Astrocyte (in vitro differentiated cells and primary cell): ENCODE data around the gene CLCF1.

Experiments
- EZH2 ChIP-seq: IDR thresholded peaks from 2 replicates; pipeline ENCODE4 v1.6.1; 2012; ENCODE audit warnings: mild to moderate bottlenecking, low read length, inconsistent platforms; ENCODE audit not compliant: insufficient read depth
- TF ChIP-seq, protein P1 (sequence below): IDR thresholded peaks from 2 replicates; pipeline ENCODE4 v1.5.1; 2011; ENCODE audit warnings: low read depth, mild to moderate bottlenecking, inconsistent platforms, low read length, moderate library complexity; ENCODE audit not compliant: insufficient read depth

GRCh38 chr11:67372993-67373647, at the start of gene CLCF1:
- TF ChIP-seq, protein P1, sequence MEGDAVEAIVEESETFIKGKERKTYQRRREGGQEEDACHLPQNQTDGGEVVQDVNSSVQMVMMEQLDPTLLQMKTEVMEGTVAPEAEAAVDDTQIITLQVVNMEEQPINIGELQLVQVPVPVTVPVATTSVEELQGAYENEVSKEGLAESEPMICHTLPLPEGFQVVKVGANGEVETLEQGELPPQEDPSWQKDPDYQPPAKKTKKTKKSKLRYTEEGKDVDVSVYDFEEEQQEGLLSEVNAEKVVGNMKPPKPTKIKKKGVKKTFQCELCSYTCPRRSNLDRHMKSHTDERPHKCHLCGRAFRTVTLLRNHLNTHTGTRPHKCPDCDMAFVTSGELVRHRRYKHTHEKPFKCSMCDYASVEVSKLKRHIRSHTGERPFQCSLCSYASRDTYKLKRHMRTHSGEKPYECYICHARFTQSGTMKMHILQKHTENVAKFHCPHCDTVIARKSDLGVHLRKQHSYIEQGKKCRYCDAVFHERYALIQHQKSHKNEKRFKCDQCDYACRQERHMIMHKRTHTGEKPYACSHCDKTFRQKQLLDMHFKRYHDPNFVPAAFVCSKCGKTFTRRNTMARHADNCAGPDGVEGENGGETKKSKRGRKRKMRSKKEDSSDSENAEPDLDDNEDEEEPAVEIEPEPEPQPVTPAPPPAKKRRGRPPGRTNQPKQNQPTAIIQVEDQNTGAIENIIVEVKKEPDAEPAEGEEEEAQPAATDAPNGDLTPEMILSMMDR = no peak
- no peak for TF ChIP-seq EZH2
